Loucy (cell line): ENCODE results near the gene SPEM2.

Experiments
- H2AFZ ChIP-seq: fragments of 200-600 bp; sonication (generic); 2 replicates; pipeline ENCODE4 v1.6.0; 2016; ENCODE audit warnings: antibody characterized with exemption, mild to moderate bottlenecking, low read length, moderate library complexity
- H3F3A ChIP-seq: fragments of 200-600 bp; 2 replicates; pipeline ENCODE4 v1.6.0; 2016; ENCODE audit warnings: antibody characterized with exemption, low read depth, mild to moderate bottlenecking
- H3K27me3 ChIP-seq: fragments of 200-600 bp; sonication (generic); 2 replicates; pipeline ENCODE4 v1.6.1; 2014; ENCODE audit warnings: low read length, mild to moderate bottlenecking; ENCODE audit not compliant: insufficient read depth, poor library complexity, severe bottlenecking
- H3K36me3 ChIP-seq: fragments of 200-600 bp; sonication (generic); 2 replicates; pipeline ENCODE4 v1.6.1; 2016; ENCODE audit warnings: low read length; ENCODE audit not compliant: insufficient read depth
- H3K4me1 ChIP-seq: fragments of 200-600 bp; sonication (generic); 2 replicates; pipeline ENCODE4 v1.5.1; 2014; ENCODE audit warnings: low read length, mild to moderate bottlenecking; ENCODE audit not compliant: insufficient read depth, poor library complexity, severe bottlenecking
- H3K4me2 ChIP-seq: fragments of 200-600 bp; sonication (generic); 2 replicates; pipeline ENCODE4 v1.6.0; 2014; ENCODE audit warnings: antibody characterized with exemption, low read length, low read depth, mild to moderate bottlenecking; ENCODE audit not compliant: poor library complexity, severe bottlenecking
- H3K4me3 ChIP-seq: fragments of 200-600 bp; sonication (generic); 2 replicates; pipeline ENCODE4 v1.5.1; 2014; ENCODE audit warnings: low read length, mild to moderate bottlenecking, mixed read lengths; ENCODE audit not compliant: poor library complexity, severe bottlenecking
- H3K79me2 ChIP-seq: fragments of 200-600 bp; sonication (generic); 2 replicates; pipeline ENCODE4 v1.6.1; 2014; ENCODE audit warnings: low read length; ENCODE audit not compliant: insufficient read depth
- H3K9ac ChIP-seq: fragments of 200-600 bp; sonication (generic); 2 replicates; pipeline ENCODE4 v1.6.0; 2014; ENCODE audit warnings: mild to moderate bottlenecking, low read depth, low read length, moderate library complexity; ENCODE audit not compliant: poor library complexity, severe bottlenecking
- H3K9me2 ChIP-seq: fragments of 200-600 bp; sonication (generic); replicated peaks from 2 replicates; pipeline ENCODE4 v1.6.1; 2016; ENCODE audit warnings: low read depth, low read length, mixed read lengths
- H3K9me3 ChIP-seq: fragments of 200-600 bp; sonication (generic); 2 replicates; pipeline ENCODE4 v1.6.1; 2014; ENCODE audit warnings: mild to moderate bottlenecking, antibody characterized with exemption, low read length, low read depth; ENCODE audit not compliant: insufficient read depth
- H4K20me1 ChIP-seq: fragments of 200-600 bp; sonication (generic); 2 replicates; pipeline ENCODE4 v1.6.0; 2014; ENCODE audit warnings: antibody characterized with exemption, low read length, mild to moderate bottlenecking; ENCODE audit not compliant: insufficient read depth, poor library complexity, severe bottlenecking
- EZH2phosphoT487 ChIP-seq: fragments of 200-600 bp; IDR thresholded peaks from 2 replicates; pipeline ENCODE4 v1.6.1; 2018; ENCODE audit warnings: antibody characterized with exemption, mild to moderate bottlenecking, moderate library complexity, borderline replicate concordance
- TF ChIP-seq, protein P1 (sequence below): fragments of 200-600 bp; sonication (generic); conservative IDR thresholded peaks from 2 replicates; pipeline ENCODE4 v1.5.1; 2014; ENCODE audit warnings: mild to moderate bottlenecking, antibody characterized with exemption, low read length

SPEM2 gene

DNA sequence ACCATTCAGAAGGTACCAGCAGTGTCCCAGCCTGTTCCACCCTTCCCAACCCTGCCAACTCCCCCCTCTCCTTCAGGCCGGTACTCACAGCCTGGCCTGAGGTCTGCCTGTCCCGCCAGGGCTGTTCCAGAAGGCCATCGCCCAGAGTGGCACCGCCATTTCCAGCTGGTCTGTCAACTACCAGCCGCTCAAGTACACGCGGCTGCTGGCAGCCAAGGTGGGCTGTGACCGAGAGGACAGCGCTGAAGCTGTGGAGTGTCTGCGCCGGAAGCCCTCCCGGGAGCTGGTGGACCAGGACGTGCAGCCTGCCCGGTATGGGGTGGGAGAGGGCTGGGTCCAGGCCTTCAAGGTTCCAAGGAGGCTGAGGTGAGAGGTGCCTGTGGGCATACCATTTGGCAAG, 10.6 kb upstream of the SPEM2 start:
- H3K36me3 ChIP-seq = no peaks in the 10 kb centered on the region

DNA sequence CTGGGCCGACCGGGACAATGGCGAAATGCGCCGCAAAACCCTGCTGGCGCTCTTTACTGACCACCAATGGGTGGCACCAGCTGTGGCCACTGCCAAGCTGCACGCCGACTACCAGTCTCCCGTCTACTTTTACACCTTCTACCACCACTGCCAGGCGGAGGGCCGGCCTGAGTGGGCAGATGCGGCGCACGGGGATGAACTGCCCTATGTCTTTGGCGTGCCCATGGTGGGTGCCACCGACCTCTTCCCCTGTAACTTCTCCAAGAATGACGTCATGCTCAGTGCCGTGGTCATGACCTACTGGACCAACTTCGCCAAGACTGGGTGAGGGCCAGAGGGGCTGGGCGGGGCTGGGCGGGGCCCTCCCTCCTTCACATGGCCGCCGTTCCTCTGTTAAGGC, 9.6 kb upstream of the SPEM2 start:
- TF ChIP-seq, protein P1, sequence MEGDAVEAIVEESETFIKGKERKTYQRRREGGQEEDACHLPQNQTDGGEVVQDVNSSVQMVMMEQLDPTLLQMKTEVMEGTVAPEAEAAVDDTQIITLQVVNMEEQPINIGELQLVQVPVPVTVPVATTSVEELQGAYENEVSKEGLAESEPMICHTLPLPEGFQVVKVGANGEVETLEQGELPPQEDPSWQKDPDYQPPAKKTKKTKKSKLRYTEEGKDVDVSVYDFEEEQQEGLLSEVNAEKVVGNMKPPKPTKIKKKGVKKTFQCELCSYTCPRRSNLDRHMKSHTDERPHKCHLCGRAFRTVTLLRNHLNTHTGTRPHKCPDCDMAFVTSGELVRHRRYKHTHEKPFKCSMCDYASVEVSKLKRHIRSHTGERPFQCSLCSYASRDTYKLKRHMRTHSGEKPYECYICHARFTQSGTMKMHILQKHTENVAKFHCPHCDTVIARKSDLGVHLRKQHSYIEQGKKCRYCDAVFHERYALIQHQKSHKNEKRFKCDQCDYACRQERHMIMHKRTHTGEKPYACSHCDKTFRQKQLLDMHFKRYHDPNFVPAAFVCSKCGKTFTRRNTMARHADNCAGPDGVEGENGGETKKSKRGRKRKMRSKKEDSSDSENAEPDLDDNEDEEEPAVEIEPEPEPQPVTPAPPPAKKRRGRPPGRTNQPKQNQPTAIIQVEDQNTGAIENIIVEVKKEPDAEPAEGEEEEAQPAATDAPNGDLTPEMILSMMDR = no peak
- no peak for TF ChIP-seq EZH2phosphoT487
- H3K9me3 ChIP-seq = no peaks in the 10 kb centered on the region
- H3K4me1 ChIP-seq = no peaks in the 10 kb centered on the region
- no peaks in the 10 kb centered on the region for H4K20me1 ChIP-seq
- no peaks in the 10 kb centered on the region for H3K9me2 ChIP-seq
- H3F3A ChIP-seq = no peaks in the 10 kb centered on the region
- H3K27me3 ChIP-seq = no peaks in the 10 kb centered on the region
- H3K9ac ChIP-seq = no peak overlapping the region
- H2AFZ ChIP-seq = no peak overlapping the region
- H3K4me2 ChIP-seq = no peak overlapping the region
- no peaks in the 10 kb centered on the region for H3K36me3 ChIP-seq
- H3K4me3 ChIP-seq = no peak overlapping the region
- H3K79me2 ChIP-seq = no peaks in the 10 kb centered on the region

More for the DNA sequence above, 10.6 kb upstream of the SPEM2 start:
- Histone ChIP-seq H3K27me3 (no peaks in the 10 kb centered on the region), H3K9me3 (no peaks in the 10 kb centered on the region), H3K79me2 (no peaks in the 10 kb centered on the region), H2AFZ (no peak overlapping the region), H3K9me2 (no peaks in the 10 kb centered on the region), H3K4me1 (no peaks in the 10 kb centered on the region), H3K4me3 (no peak overlapping the region), H3K9ac (no peak overlapping the region), H3F3A (no peaks in the 10 kb centered on the region), H4K20me1 (no peaks in the 10 kb centered on the region), H3K4me2 (no peak overlapping the region)
- no peak for TF ChIP-seq EZH2phosphoT487
- TF ChIP-seq, protein P1 = no peak

DNA sequence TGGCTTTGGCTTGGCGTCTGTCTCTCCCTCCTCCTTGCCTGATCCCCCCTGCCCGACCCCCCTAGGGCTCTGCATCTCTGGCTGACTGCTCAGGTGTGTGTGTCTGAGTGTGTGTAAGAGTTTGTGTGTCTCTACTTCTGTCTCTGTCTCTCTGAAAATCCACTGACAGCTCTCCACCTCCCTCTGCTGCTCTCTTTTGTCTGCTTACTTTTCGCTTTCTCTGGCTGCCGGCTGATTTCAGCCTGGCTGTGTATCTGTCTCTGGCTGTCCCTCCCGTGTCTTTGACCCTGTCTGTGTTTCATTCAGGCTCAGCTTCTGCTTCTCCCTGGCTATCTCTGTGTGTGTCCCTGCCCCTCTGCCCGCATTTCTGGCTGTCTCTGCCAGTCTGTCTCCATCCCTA, 9.1 kb upstream of the SPEM2 start:
- no peak overlapping the region for H3K4me3 ChIP-seq
- no peaks in the 10 kb centered on the region for H3K79me2 ChIP-seq
- no peak overlapping the region for H3K9ac ChIP-seq
- H3F3A ChIP-seq = no peaks in the 10 kb centered on the region
- H3K9me2 ChIP-seq = no peaks in the 10 kb centered on the region
- H3K9me3 ChIP-seq = no peaks in the 10 kb centered on the region
- no peak overlapping the region for H2AFZ ChIP-seq
- H3K4me2 ChIP-seq = no peak overlapping the region
- no peaks in the 10 kb centered on the region for H3K27me3 ChIP-seq
- H4K20me1 ChIP-seq = no peaks in the 10 kb centered on the region
- no peaks in the 10 kb centered on the region for H3K36me3 ChIP-seq
- H3K4me1 ChIP-seq = no peaks in the 10 kb centered on the region
- TF ChIP-seq, protein P1 = no peak
- no peak for TF ChIP-seq EZH2phosphoT487
